ENCODE results near the gene KCND3. TPM values are rescaled to one million over a fixed set of nuclear protein-coding genes. Genes with fewer than 3 reads are reported as not detected.

KCND3 gene
- total RNA-seq, 1 experiment from 2014 or later, result not detected

- Mint-ChIP-seq H3K4me1 (ENCODE audit: insufficient read depth, unreplicated experiment) (no peaks in the 10 kb centered on the region), H3K9me3 (ENCODE audit: unreplicated experiment) (no peaks in the 10 kb centered on the region), H3K27me3 (ENCODE audit: insufficient read depth, unreplicated experiment) (peaks cover 42% of the 10 kb centered on the region), H3K4me3 (ENCODE audit: unreplicated experiment) (no peak overlapping the region), H3K36me3 (ENCODE audit: insufficient read depth, unreplicated experiment) (no peaks in the 10 kb centered on the region), H3K27ac (ENCODE audit: low read depth, unreplicated experiment) (no peak overlapping the region)
- TF ChIP-seq CTCF (IDR thresholded peaks at IDR 0.05; ENCODE audit: unreplicated experiment), result no peak
- no peak for DNase-seq (ENCODE audit: unreplicated experiment)
- BruUV-seq (replicated peaks), result no TSS peak
- POLR2A ChIA-PET, result no interaction called here
- CTCF ChIA-PET, result interaction anchor here (0.7 kb wide), 1 partner anchor 108 kb away, joined by 3 read pairs; no protein-coding TSS in a partner anchor
- intact Hi-C loops (cut with micrococcal nuclease), result no loop called here
These were observed 17.1 kb upstream of the KCND3 start for GRCh38 chr1:112006416-112007025.

- H3K4me3 Mint-ChIP-seq (ENCODE audit: unreplicated experiment), result no peak overlapping the region
- H3K4me1 Mint-ChIP-seq (ENCODE audit: insufficient read depth, unreplicated experiment), result no peaks in the 10 kb centered on the region
- CTCF ChIA-PET, result interaction anchor here (0.6 to 1.1 kb wide), 3 partner anchors 12 to 207 kb away, joined by 3 read pairs; no protein-coding TSS in a partner anchor
- BruUV-seq (replicated peaks), result no TSS peak
- peaks cover 66% of the 10 kb centered on the region for H3K27me3 Mint-ChIP-seq (ENCODE audit: insufficient read depth, unreplicated experiment)
- POLR2A ChIA-PET, result no interaction called here
- no peaks in the 10 kb centered on the region for H3K36me3 Mint-ChIP-seq (ENCODE audit: insufficient read depth, unreplicated experiment)
- H3K9me3 Mint-ChIP-seq (ENCODE audit: unreplicated experiment), result no peaks in the 10 kb centered on the region
- intact Hi-C loops (cut with micrococcal nuclease), result no loop called here
- DNase-seq (ENCODE audit: unreplicated experiment), result no peak
- H3K27ac Mint-ChIP-seq (ENCODE audit: low read depth, unreplicated experiment), result no peak overlapping the region
- no peak for TF ChIP-seq CTCF (IDR thresholded peaks at IDR 0.05; ENCODE audit: unreplicated experiment)
These were observed 14.6 kb upstream of the KCND3 start for GRCh38 chr1:112004076-112004475.

GRCh38 chr1:112002514-112002913, 13.0 kb upstream of the KCND3 start:
- peaks cover 70% of the 10 kb centered on the region for H3K27me3 Mint-ChIP-seq (ENCODE audit: insufficient read depth, unreplicated experiment)
- BruUV-seq (replicated peaks), result no TSS peak
- H3K27ac Mint-ChIP-seq (ENCODE audit: low read depth, unreplicated experiment), result no peak overlapping the region
- no peak overlapping the region for H3K4me3 Mint-ChIP-seq (ENCODE audit: unreplicated experiment)
- POLR2A ChIA-PET, result no interaction called here
- CTCF ChIA-PET, result no interaction called here
- intact Hi-C loops (cut with micrococcal nuclease), result no loop called here
- no peak for DNase-seq (ENCODE audit: unreplicated experiment)
- H3K36me3 Mint-ChIP-seq (ENCODE audit: insufficient read depth, unreplicated experiment), result no peaks in the 10 kb centered on the region
- no peaks in the 10 kb centered on the region for H3K9me3 Mint-ChIP-seq (ENCODE audit: unreplicated experiment)
- H3K4me1 Mint-ChIP-seq (ENCODE audit: insufficient read depth, unreplicated experiment), result no peaks in the 10 kb centered on the region
- TF ChIP-seq CTCF (IDR thresholded peaks at IDR 0.05; ENCODE audit: unreplicated experiment), result no peak

GRCh38 chr1:112001436-112001835, 12.0 kb upstream of the KCND3 start:
- intact Hi-C loops (cut with micrococcal nuclease), result no loop called here
- no peak overlapping the region for H3K27ac Mint-ChIP-seq (ENCODE audit: low read depth, unreplicated experiment)
- H3K4me3 Mint-ChIP-seq (ENCODE audit: unreplicated experiment), result no peak overlapping the region
- TF ChIP-seq CTCF (IDR thresholded peaks at IDR 0.05; ENCODE audit: unreplicated experiment), result no peak
- ChIA-PET CTCF (interaction anchor here (1.1 to 1.3 kb wide), 2 partner anchors 9 to 10 kb away, joined by 3 read pairs; no protein-coding TSS in a partner anchor), POLR2A (no interaction called here)
- BruUV-seq (replicated peaks), result no TSS peak
- no peaks in the 10 kb centered on the region for H3K9me3 Mint-ChIP-seq (ENCODE audit: unreplicated experiment)
- no peaks in the 10 kb centered on the region for H3K4me1 Mint-ChIP-seq (ENCODE audit: insufficient read depth, unreplicated experiment)
- peaks cover 66% of the 10 kb centered on the region for H3K27me3 Mint-ChIP-seq (ENCODE audit: insufficient read depth, unreplicated experiment)
- no peaks in the 10 kb centered on the region for H3K36me3 Mint-ChIP-seq (ENCODE audit: insufficient read depth, unreplicated experiment)
- no peak for DNase-seq (ENCODE audit: unreplicated experiment)

Data from MCF 10A (cell line).